Esophagus muscularis mucosa (tissue), 4 donors: ENCODE measurements around the gene ZYX. TPM values are rescaled to one million over a fixed set of nuclear protein-coding genes. Genes with fewer than 3 reads are reported as not detected.

Experiments
- DNase-seq: peaks from one replicate; pipeline ENCODE4 v3.0.0-alpha.2; 2017; ENCODE audit errors: extremely low spot score
- H3K27ac ChIP-seq, 4 donors: fragments of 200-600 bp; sonication (generic); replicated peaks in 1 of 4; 1 replicate in 3 of 4; 2 replicates in 1 of 4; pipeline ENCODE4 v1.5.1; 2016 to 2019; ENCODE audit warnings: mild to moderate bottlenecking in 1 of 4
- H3K27me3 ChIP-seq, 4 donors: fragments of 200-600 bp; sonication (generic); one replicate each; pipeline versions ENCODE4 v1.5.1 to v1.6.0; 2016 to 2019
- H3K36me3 ChIP-seq, 4 donors: fragments of 200-600 bp; sonication (generic); one replicate each; pipeline ENCODE4 v1.5.1; 2016 to 2019
- H3K4me1 ChIP-seq, 4 donors: fragments of 200-600 bp; sonication (generic); one replicate each; pipeline ENCODE4 v1.5.1; 2016 to 2019
- H3K4me3 ChIP-seq, 4 donors: fragments of 200-600 bp; sonication (generic); 1 replicate in 2 of 4; 2 replicates in 2 of 4; pipeline ENCODE4 v1.5.1; 2016 to 2019; ENCODE audit warnings: mild to moderate bottlenecking in 4 of 4, moderate library complexity in 1 of 4
- H3K9me3 ChIP-seq, 4 donors: fragments of 200-600 bp; sonication (generic); 1 replicate in 3 of 4; 2 replicates in 1 of 4; pipeline ENCODE4 v1.5.1; 2016 to 2019
- CTCF ChIP-seq, 3 experiments: fragments of 200-600 bp in 2 of 3; fragments of 450-650 bp in 1 of 3; sonication (generic) in 2 of 3; IDR thresholded peaks; one replicate each; pipeline ENCODE4 v1.5.1; 2017 to 2019; ENCODE audit warnings: antibody characterized with exemption in 3 of 3, mild to moderate bottlenecking in 2 of 3, moderate library complexity in 1 of 3
- EP300 ChIP-seq: sonication (generic); formaldehyde crosslinking; IDR thresholded peaks from one replicate; pipeline ENCODE4 v1.6.1; 2017; ENCODE audit warnings: antibody characterized with exemption
- POLR2A ChIP-seq: fragments of 450-650 bp; IDR thresholded peaks from one replicate; pipeline ENCODE4 v1.6.1; 2017; ENCODE audit warnings: antibody characterized with exemption, moderate library complexity, mild to moderate bottlenecking, low read depth
- POLR2AphosphoS5 ChIP-seq, 2 donors: sonication (generic); formaldehyde crosslinking; IDR thresholded peaks; one replicate each; pipeline ENCODE4 v1.6.1; 2017; ENCODE audit warnings: antibody characterized with exemption in 2 of 2
- WGBS: methylation state at CpG from one replicate; pipeline ENCODE4 v1.1.5; 2018; 5-methylcytosine and 5-hydroxymethylcytosine counted together
- intact Hi-C: fragments of 100-400 bp; cut with DNase I; formaldehyde crosslinking; loops from one replicate; pipeline ENCODE4 v1.15.1; 2023
- total RNA-seq, 4 donors: library from RNA; depleted of rRNA; stranded (reverse); fragments of >200 nt; gene quantifications; one replicate each; pipeline versions ENCODE4 v1.1.0 to v1.2.1, GENCODE V29; 2016

The ZYX gene
- total RNA-seq, 4 donors from 2014 or later = 186 to 469 (median 245) TPM

- Histone ChIP-seq H3K27ac (no peak overlapping the region), H3K4me3 (no peak overlapping the region), H3K9me3 (no peaks in the 10 kb centered on the region), H3K36me3 (no peaks in the 10 kb centered on the region), H3K27me3 (peaks cover 0 to 26% (median 0%) of the 10 kb centered on the region in 4 donors), H3K4me1 (no peaks in the 10 kb centered on the region)
- DNase-seq = no peak
- intact Hi-C loops = no loop called here
- WGBS = 90% methylated on average over 5 of the region's 9 CpGs
- no peak for TF ChIP-seq CTCF (IDR thresholded peaks at IDR 0.05)
- no peak for TF ChIP-seq POLR2AphosphoS5 (IDR thresholded peaks at IDR 0.05)
- no peak for TF ChIP-seq POLR2A
- TF ChIP-seq EP300 = no peak
These were observed 29.6 kb upstream of the ZYX start for GRCh38 chr7:143351574-143351973.

DNA sequence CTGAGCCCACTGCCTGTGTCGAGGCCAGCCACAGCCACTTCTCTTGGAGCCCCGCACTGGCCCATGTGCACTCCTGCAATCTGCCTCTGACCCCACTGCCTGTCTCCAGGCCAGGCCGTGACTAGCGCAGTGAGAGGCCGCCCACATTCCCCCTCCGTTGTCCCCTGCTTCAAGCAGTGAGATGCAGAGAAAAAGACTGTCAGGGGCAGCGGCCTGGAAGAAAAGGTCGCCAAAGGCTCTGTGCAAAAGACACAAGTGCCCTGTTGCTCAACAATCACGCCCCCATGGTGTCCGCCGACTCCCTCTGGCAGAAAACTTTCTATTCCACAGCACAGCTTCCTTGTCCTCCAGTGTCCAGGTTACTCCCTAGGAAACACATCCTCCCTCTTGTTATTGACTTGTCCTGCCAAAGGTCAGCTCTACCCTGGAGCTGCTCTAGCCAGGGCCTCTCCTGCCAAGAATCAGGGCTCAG lies 28.6 kb upstream of the ZYX start:
- intact Hi-C loops = no loop called here
- no peak for DNase-seq
- peaks cover 0 to 24% (median 0%) of the 10 kb centered on the region in 4 donors for H3K27me3 ChIP-seq
- no peaks in the 10 kb centered on the region for H3K36me3 ChIP-seq
- no peak for TF ChIP-seq EP300
- no peak for TF ChIP-seq POLR2A
- TF ChIP-seq POLR2AphosphoS5 (IDR thresholded peaks at IDR 0.05) = no peak
- no peak for TF ChIP-seq CTCF (IDR thresholded peaks at IDR 0.05)
- 72% methylated on average over 7 of the region's 11 CpGs for WGBS
- no peak overlapping the region for H3K27ac ChIP-seq
- no peaks in the 10 kb centered on the region for H3K4me1 ChIP-seq
- H3K9me3 ChIP-seq = no peaks in the 10 kb centered on the region
- H3K4me3 ChIP-seq = no peak overlapping the region

GRCh38 chr7:143354376-143354775 lies 26.8 kb upstream of the ZYX start:
- 92% methylated on average over 8 of the region's 8 CpGs for WGBS
- H3K27me3 ChIP-seq = peaks cover 0 to 29% (median 0%) of the 10 kb centered on the region in 4 donors
- no peak for DNase-seq
- no peak overlapping the region for H3K27ac ChIP-seq
- H3K4me1 ChIP-seq = no peaks in the 10 kb centered on the region
- no peak for TF ChIP-seq POLR2AphosphoS5 (IDR thresholded peaks at IDR 0.05)
- TF ChIP-seq CTCF (IDR thresholded peaks at IDR 0.05) = no peak
- no peak for TF ChIP-seq POLR2A
- no peak for TF ChIP-seq EP300
- no peak overlapping the region for H3K4me3 ChIP-seq
- H3K9me3 ChIP-seq = no peaks in the 10 kb centered on the region
- intact Hi-C loops = no loop called here
- no peaks in the 10 kb centered on the region for H3K36me3 ChIP-seq

DNA sequence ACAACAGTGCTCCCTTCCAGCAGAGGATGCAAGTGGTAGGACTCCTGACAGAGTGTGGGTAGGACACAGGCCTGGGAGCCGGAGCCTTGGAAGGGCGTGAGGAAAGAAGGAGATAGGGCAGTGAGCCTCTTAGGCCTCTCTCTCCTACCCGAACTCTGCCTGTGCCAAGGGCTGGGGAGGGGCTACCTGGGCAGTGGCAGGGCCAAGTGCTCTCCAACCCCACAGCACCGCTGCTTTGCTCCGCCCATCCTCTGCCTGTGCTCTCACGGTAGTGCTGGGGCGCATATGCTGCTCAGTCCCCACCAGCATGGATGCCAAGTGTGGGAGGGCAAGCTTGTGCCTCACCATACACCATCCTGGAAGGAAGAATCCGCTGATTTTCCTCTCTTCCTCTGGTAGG lies 26.2 kb upstream of the ZYX start:
- intact Hi-C loops = no loop called here
- WGBS = 91% methylated on average over 7 of the region's 8 CpGs
- H3K4me1 ChIP-seq = no peaks in the 10 kb centered on the region
- TF ChIP-seq CTCF (IDR thresholded peaks at IDR 0.05) (no peak), POLR2A (no peak), POLR2AphosphoS5 (IDR thresholded peaks at IDR 0.05) (no peak), EP300 (no peak)
- no peak overlapping the region for H3K27ac ChIP-seq
- no peaks in the 10 kb centered on the region for H3K9me3 ChIP-seq
- no peaks in the 10 kb centered on the region for H3K36me3 ChIP-seq
- no peak for DNase-seq
- peaks cover 0 to 32% (median 0%) of the 10 kb centered on the region in 4 donors for H3K27me3 ChIP-seq
- no peak overlapping the region for H3K4me3 ChIP-seq
